GM21737 (cell line): ENCODE measurements around the gene GRIN2C.

ENCODE experiments used
- ATAC-seq: cut with Tn5 transposase; IDR thresholded peaks from one replicate; pipeline ENCODE4 v1.9.1; 2021; ENCODE audit warnings: mild to moderate bottlenecking, moderate library complexity; ENCODE audit not compliant: unreplicated experiment

Gene GRIN2C

DNA sequence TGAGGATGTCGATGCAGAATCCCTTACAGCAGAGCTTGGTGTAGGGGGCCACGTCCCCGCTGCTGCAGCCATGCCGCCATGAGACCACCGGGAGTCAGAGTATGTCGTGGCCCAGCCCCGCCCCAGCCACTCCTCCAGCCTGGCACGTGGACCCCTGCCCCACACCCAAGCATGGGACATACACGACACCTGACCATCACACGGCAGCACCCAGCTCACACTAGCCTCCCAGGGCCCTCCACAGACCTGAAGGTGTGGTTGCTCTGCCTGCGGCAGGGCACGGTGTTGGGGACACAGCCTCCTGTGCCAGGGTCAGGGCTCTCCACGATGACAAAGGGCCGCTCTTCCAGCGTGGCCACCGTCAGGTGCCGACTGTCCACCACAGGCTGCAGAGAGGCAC lies 9.4 kb downstream of the GRIN2C start:
- ATAC-seq: no peak

DNA sequence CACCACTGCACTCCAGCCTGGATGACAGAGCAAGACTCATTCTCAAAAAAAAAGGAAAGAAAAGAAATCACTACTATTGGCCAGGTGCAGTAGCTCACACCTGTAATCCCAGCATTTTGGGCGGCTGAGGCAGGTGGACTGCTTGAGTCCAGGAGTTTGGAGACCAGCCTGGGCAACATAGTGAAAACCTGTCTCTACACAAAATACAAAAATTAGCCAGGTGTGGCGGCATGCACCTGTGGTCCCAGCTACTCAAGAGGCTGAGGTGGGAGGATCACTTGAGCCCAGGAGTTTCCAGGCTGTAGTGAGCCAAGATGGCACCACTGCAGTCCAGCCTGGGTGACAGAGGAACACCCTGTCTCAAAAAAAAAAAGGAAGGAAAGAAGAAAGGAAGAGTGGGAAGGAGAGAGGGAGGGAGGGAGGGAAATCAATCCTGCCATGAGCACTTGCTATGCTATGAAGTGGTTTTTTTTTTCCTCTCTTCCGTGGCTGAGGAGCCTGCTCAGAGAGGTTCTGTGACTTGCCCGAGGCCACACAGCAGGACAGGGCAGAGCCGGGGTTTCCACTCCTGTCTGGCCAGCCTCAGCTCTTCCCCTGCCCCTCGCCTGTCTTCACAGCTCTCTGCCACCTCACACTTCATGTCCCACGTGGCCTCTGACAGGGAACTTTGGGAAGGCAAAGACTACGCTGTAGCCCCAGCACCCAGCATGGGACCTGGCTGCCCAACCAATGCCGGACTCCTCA lies 10.9 kb downstream of the GRIN2C start:
- no peak for ATAC-seq

DNA sequence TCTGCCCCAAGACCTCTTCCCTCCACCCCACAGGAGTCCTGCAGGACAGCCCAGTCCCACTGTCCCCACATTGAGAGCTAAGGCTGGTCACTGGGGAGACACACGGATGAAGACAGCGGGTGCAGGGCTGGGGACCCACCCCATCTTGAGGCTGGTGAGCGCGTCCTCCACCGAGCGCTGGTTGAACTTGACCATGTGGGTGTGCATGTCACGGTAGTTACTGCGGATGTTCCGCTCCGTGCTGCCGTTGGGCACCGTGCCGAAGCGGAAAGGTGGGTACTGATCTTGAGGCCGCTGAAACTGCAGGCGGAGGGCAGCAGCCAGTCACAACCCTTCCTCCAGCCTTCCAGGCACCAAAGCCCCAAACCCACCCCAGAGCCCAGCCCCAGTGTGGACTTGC lies 13.1 kb downstream of the GRIN2C start:
- no peak for ATAC-seq

DNA sequence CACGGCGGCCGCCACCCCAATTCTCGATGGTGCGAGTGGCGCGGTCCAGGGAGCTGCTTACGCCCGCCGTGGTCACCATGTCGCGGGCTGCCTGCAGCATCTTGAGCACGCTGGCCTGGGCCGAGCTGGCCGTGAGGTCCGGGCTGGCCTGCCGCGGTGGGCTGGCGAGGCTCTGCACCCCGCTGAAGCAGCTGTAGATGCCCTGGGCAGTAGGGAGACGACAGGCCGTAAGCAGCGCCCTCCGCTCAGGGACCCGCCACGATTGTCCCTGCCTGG lies 16.4 kb downstream of the GRIN2C start:
- ATAC-seq: no peak

DNA sequence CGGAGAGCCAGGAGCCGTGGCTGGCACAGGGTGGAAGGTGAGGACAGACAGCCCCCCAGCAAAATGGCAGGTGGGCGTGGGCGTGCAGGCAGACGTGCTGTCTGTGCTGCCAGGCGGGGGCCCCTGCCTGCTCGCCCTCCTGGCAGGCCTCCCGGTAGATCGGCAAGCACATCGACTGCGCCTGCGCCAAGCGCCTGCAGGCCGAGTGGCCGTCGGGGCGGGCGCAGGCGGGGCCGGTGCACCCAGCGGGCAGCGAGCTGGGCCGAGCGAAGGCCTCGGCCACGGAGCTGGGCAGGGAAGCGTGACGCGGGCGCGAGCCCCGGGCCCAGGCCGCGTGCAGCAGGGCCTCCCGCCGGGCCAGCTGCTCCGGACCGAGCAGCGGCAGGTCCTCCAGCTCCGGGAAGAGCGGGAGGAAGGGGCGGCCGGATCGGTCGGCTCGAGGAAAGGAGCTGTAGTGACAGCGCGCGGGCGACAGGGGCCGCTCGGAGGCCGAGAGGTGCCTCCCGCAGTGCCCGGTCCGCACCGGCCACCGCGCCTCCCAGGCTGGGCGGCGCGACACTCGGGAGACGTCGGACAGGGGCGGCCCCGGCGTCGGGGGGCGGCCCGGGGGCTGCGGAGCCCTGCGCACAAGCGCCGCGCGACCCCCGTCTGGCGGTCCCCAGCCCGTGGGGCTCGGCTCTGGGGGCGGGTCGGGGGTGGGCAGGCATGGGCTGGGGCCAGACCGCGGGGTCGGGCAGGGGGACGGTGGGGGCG lies 16.9 kb downstream of the GRIN2C start:
- ATAC-seq: no peak

DNA sequence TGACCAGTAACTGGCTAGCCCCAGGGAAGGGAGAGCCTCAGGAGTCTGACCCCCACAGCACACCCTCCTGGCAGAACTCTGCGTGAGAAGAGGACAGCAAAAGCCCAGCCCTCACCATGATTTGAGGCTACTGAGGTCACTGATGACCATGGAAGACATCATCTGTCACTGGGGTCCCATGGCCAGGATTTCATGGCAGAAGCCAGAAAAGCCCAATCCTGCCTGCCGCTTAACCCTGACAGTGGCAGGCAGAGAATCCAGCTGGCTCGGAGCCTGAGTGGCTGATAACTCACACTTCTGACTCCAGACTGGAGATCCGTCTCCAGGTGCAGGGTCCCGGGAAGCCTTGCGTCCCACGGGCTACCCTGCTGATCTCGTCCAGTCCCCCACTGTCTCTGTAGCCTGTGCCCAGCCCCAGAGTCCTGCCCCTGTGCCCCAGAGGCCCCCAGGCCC lies 17.5 kb downstream of the GRIN2C start:
- no peak for ATAC-seq

DNA sequence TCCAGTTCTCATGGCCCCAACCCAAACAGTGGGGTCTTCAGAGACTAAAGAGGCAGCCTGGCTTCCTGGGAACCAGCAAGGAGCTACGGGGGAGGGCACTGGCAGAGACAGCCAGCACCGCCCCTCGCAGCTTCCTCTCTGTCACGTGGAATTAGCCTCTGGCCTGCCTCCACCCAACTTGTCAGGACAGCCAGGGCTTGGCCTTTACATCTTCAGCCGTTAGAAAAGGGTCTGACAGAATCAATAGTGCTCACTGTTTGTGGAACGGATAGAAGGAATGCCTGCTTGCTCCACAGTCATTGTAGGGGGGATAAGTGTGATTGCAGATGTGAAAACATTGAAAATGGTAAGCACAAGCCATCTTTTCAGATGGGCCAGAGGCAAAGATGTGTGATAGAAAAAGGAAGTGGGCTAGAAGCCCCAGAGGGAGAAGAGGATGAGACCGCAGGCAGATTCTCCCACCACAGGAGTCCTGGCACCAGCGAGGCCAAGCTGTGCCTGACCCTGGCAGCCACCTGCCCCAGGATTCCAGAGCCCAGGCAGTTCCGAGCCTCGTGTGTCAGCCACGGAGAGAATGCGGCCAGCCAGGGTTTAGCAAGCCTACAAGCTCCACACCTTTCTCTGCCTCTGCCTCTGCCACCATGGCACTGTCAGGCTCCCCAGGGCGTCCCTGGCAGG lies 18.6 kb downstream of the GRIN2C start:
- no peak for ATAC-seq

DNA sequence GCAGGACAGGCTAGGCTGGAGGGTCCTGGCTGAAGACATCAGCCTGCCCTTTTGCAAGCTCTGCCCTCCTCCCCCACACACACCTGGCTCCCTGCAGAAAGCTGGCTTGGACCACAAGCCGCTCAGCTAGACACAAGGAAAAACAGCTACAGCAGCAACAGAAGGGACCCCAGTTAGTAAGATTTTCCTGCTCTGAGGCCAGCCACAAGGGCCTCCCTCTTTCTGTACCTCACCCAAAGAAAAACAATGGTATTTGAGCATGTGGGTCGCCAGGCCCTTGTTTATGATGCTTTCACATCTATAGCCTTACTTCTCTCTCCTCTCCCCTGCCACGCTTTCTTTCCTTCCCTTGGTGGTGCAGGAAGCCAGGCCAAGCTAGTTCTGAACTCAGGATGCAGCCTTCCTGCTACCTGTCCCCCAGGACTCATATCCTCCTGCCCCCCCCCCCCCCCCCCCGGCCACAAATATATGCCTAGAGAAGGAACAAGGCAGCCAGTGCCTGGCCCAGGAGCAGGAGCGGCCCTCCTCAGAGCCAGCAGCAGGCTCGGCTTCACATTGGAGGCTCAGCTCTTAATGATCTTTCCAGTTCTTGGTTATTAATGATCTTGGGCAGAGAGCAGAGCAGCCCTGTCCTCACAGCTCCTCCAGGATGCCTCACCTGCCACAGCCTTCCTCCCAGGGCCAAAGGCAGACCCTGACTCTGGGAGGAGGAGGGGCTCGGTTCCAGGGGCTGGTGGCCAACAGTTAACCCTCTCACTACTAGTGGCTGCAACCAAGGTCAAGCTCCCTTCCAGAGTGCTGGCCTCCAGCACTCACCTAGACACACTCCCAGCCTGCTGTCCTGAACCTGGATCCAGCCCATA lies 19.5 kb downstream of the GRIN2C start:
- no peak for ATAC-seq

DNA sequence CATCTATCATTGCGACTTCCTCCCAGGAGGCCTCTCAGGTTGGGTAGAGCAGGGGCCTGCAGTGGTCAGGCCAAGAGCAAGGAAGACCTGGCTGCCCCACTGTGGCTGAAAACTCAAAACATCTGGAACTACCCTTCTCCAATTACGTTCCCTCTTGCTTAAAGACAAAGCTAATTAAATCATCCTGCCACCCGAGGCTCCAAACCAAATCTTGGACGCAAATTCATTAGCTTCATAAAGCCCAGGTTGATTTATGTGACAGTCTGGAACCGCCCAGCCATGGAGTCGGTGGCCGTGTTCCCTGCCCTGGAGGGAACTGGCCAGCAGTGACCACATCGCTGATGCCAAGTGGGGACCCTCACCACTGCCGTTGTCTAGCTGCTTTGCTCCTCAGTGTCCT lies 21.4 kb downstream of the GRIN2C start:
- ATAC-seq: no peak

DNA sequence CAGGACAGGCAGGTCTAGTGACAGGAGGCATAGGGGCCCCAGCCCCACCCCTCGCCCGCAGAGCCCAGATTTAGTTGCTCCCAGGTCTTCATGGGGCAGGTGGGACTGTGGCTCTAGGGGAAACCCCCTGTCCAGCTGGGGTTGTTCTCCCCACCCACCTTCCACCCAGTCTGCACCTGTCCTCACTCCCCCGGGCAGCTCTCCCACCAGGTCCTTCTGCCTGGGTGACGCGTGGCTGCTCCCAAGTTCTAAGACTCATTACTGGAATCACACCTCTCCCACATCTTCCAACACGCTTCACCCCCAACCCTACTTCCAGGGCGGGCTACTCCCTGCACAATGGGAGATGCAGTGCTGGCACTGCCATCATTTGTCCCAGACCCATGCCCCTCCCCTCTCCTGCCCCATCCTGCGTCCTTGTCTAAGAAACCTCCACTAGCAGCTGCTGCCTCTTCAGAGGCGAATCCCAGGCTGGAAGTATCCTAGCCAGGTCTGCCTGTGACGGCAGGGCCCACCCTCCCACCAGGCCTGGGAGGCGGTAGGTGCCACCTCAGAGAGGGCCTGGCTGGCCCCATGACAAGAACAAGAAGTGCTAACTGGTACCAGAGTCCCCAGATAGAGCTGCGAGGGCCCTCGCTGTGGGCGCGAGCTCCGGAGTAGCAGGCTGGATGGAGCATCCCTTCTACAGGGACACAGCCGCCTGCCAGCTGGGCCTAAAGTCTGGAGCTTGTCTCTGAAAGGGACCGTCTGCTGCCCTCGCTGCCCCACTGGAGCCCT lies 22.8 kb downstream of the GRIN2C start:
- ATAC-seq: no peak

DNA sequence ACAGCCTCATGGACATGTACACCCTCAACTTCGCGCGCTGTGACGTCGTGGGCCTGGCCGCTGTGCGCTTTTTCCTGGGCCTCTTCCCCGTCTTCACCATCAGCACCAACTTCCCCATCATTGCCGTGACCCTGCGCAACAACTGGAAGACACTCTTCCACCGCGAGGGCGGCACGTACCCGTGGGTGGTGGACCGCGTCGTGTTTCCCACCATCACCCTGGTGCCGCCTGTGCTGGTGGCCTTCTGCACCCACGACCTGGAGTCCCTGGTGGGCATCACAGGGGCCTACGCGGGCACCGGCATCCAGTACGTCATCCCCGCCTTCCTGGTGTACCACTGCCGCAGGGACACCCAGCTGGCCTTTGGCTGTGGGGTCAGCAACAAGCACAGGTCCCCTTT lies 23.5 kb downstream of the GRIN2C start:
- no peak for ATAC-seq

DNA sequence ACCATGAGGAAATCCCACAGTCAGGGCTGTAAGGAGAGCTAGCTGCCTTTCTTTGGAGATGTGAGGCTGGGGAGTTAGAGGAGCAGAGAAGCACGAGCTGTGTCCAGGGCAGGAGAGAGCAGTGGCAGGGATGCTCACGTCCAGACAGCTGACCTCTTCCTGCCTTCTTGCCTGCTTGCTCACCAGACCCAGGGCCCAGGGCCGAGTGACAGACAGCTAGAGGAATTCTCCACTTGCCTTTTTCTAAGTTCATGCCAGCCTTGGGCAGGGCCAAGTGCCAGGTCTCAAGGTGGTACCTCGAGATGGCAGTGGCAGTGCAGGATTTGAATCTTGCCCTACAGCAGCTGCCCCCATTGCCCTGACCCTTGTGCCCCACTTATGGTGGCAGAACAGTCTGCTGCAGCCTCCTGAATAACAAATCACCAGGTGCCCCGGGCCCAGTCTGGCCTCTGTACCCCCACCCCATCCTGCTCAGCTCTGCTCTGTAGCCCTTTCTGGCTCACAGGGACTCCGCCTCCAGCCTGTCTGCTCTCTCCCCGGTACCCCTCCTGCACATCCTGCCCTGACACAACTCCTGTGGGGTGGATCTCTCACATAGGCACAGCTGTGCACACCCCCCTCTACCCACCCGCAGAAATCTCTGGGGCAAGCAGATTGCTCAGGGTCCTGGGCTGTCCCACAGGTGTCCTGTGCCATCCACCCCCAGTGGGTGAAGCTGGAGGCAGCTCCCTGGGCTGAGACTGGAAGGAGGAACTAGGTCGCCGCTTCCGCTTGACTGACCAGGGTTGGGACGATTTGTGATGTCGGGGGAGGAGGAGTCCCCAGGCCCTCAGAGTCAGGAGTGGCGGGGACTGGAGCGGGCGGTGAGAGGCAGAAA lies 25.9 kb downstream of the GRIN2C start:
- no peak for ATAC-seq

DNA sequence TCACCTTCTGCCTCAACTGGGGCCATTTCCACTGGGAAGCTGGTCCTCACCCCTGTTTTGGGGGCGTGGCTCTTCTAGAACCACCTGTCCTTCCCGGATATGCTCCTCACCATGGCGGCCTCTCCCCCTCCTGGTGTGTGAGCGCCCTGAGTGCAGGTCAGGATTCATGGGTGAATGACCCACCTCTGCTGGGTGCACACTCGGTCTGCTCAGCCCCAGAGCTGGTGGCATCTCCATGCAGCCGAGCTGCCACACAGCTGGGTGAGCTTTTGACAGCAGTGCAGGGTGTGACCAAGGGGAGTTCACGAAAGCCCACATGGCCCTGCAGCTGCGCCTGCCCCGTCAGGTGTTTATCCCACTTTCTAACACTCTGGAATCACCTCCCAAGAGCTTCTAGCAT lies 27.3 kb downstream of the GRIN2C start:
- no peak for ATAC-seq

DNA sequence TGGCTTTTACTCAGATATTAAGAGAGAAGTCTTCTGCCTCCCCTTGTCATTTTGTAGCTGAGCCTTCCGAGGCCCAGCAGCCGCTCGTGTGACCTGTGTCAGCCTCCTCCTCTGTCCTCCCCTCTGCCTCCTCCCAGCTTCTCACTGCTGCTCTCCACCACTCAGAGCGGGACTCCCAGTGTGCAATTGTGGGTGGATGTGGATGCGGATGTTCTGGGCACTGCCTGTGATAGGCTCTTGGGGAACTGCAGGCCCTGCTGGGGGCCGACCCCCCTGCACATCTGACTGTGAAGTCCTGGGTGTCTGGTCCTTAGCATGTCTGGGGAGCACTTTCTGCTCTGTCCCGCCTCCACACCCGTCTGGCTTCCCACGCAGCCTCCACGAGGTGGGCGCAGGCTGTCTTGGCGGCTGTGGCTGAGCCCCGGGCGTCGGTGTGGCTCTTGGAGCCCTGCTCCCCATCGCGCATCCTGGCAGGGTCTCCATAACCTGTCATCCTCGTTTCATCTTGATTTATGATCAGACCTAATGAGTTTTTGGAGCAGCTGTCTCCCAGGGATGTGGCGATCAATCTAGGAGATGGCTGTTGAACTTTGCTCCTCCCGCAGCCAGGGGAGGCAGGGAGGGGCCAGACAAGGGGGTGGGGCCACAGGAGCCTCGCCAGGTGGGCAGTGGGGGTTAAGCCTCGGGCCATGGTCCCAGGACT lies 28.1 kb downstream of the GRIN2C start:
- ATAC-seq: no peak

DNA sequence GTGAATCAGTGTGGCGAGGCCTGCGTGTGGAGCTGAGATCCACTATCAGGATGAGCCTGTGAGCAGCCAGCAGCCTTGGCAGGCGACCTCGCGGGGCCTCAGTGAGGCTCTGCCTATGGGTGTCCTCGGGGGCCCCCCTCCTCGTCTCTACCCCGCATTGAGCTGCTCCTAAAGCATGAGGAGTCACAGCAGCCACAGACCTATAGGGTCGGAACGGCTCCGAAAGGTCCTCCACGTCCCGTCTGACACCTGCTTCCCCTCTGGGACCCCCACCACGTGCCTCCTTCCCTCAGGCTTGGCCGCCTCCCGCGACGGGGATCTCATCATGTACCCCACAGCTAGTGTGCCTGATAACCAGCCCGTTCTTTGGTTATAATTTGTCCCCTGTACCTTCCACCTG lies 28.8 kb downstream of the GRIN2C start:
- ATAC-seq: no peak

DNA sequence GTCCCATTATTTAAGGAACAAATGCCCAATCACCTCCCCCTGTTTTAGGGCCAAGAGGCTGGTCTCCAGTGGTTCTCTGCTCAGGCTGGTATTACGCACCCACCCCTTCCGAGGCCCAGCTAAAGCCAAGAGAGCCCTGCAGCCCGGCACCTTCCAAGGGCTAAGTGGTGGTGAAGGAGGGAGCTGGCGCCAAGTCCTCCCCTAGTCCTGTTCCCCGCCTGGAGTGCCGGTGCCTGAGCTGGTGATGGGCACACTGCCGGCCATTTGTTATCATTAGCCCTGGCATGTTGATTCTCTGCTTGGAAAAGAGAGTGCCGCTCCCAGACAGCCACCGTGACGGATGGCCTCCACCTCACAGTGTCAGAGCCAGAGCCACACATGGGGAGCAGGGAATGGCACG lies 31.9 kb downstream of the GRIN2C start:
- no peak for ATAC-seq

DNA sequence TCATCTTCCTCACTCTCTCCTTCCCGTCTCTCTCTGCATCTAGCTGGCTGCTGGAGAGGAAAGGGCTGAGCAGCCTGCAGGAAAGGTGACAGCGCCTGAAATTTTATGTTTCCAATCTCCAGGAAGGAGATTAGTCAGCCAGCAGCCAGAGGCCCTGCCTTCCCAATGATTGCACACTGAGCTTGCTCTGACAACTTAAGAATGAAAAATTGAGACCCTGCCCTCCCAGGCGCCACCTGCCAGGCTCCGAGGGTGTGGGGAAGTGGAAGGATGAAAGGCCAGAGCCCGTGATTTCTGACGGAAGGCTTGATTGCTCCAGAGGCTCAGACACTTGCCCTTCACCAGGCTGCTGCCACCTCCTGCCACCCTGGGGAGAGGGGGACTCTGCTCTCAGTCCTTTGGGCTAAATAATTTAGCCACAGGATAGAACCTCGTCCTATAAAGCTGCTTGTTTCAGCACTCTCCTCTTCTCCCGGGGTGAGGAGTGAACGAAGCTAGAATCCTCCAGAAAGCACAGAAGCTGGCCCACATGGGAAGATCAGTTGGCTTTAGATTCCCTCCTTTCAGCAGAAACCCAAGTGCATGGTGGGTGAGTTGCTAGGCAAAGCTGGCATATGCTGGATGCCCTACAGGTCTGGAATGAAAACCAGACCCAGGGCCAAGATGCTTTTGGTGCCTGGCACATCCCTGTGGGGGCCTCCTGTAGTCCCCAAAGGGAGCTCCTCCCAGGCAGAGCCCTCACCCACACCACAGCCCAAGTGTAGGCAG lies 33.5 kb downstream of the GRIN2C start:
- ATAC-seq: no peak

DNA sequence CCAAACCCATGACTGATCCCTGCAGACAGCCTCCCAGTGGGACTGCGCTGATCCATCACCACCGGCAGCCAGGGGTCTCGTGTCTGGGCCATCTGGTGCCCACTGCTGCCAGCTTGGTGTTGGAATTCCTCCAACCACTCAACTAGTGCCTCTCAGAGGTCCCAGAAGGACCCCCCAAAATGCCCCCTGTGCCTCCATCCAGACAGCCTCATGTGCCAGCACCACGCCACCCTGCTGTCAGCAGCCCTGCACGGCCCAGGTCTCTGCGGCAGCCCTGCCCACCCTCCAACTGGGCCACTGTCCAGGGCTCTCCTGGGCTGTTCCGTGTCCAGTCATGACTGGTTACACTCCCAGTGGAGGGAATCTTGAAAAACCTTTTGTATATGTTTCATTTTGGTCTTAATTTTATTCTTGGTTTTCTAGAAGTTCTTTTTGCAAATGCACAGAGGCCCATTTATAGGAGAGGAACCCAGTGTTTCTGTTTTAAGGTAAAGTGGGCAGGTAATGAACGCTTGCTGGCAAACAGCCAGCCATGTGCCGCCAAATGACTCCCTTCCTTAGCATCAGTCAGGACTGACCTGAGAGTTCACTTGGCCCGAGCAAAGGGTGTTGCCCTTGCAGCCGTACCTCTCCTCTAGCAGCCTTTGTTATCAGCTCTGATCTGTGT lies 34.6 kb downstream of the GRIN2C start:
- no peak for ATAC-seq
